K562 (cell line): Measurements from ENCODE around the gene NAGLU. TPM values are rescaled to one million over a fixed set of nuclear protein-coding genes. Genes with fewer than 3 reads are reported as not detected.

Experiments used
- ATAC-seq: fragments of 200-7000 bp; cut with Tn5 transposase; 3 replicates; pipeline ENCODE4 v1.9.1; 2020; ENCODE audit warnings: moderate library complexity
- BruUV-seq: library from RNA; stranded (reverse); fragments of 400-500 nt; replicated peaks from 2 replicates; lab custom pipeline; 2021; lab: Mats Ljungman, UMichigan
- CTCF ChIA-PET: fragments of 300-600 bp; formaldehyde crosslinking; extraction: SDS; loops from one replicate; lab custom pipeline; 2021; ENCODE audit warnings: low intra/inter-chr PET ratio; lab: Yijun Ruan, JAX
- POLR2A ChIA-PET: fragments of 300-600, 350-650 bp; sonication (Branson Sonifier 250); formaldehyde crosslinking; extraction: SDS; loops from one replicate; lab custom pipeline; 2021; ENCODE audit warnings: antibody characterized with exemption, inconsistent platforms; lab: Yijun Ruan, JAX
- DNase-seq, 4 experiments: peaks; one replicate each; pipeline versions ENCODE4 v3.0.0 to v3.0.0-alpha.2; 2011 to 2018; ENCODE audit warnings: low spot score in 3 of 4, mixed read lengths in 3 of 4; ENCODE audit errors: extremely low read depth in 1 of 4
- FAIRE-seq: peaks from 2 replicates; lab custom pipeline; 2011; peaks lifted over from hg19 to GRCh38; lab: Jason Lieb, UNC
- H2AFZ ChIP-seq: 2 replicates; pipeline ENCODE4 v1.6.0; 2011; ENCODE audit warnings: low read depth, low read length, control low read depth, inconsistent platforms
- H3K27ac ChIP-seq: fragments of 200-600 bp; 3 replicates; pipeline ENCODE4 v1.8.0; 2011; ENCODE audit warnings: low read depth, mild to moderate bottlenecking, control low read depth, inconsistent platforms, low read length, moderate library complexity, mixed read lengths; ENCODE audit errors: extremely low read depth
- H3K27me3 ChIP-seq, 2 experiments: fragments of 300-600 bp in 1 of 2; 2 replicates in 1 of 2; 3 replicates in 1 of 2; pipeline versions ENCODE4 v1.6.0 to v1.8.0; 2011; ENCODE audit warnings: inconsistent platforms in 2 of 2, low read length in 2 of 2, mild to moderate bottlenecking in 1 of 2, mixed read lengths in 1 of 2, moderate library complexity in 1 of 2; ENCODE audit not compliant: control insufficient read depth in 2 of 2, insufficient read depth in 2 of 2
- H3K36me3 ChIP-seq: fragments of 300-600 bp; 3 replicates; pipeline ENCODE4 v1.8.0; 2011; ENCODE audit warnings: mild to moderate bottlenecking, low read length, inconsistent platforms; ENCODE audit not compliant: control insufficient read depth, insufficient read depth
- H3K4me1 ChIP-seq, 2 experiments: fragments of 200-600 bp in 1 of 2; replicated peaks in 1 of 2; 2 replicates in 1 of 2; 3 replicates in 1 of 2; pipeline versions ENCODE4 v1.5.1 to v1.8.0; 2011; ENCODE audit warnings: inconsistent platforms in 2 of 2, low read length in 2 of 2, mild to moderate bottlenecking in 1 of 2, mixed read lengths in 1 of 2, moderate library complexity in 1 of 2; ENCODE audit not compliant: control insufficient read depth in 2 of 2, insufficient read depth in 2 of 2
- H3K4me2 ChIP-seq: 2 replicates; pipeline ENCODE4 v1.6.1; 2011; ENCODE audit warnings: low read length, control low read depth, inconsistent platforms, mixed read lengths; ENCODE audit not compliant: insufficient read depth
- H3K4me3 ChIP-seq: fragments of 200-600 bp; sonication (generic), shearing (Covaris generic); 2 replicates; pipeline ENCODE4 v1.5.1; 2016; ENCODE audit warnings: control low read depth, inconsistent platforms
- H3K79me2 ChIP-seq: fragments of 200-600 bp; 3 replicates; pipeline ENCODE4 v1.8.0; 2011; ENCODE audit warnings: low read length, inconsistent platforms; ENCODE audit not compliant: control insufficient read depth, insufficient read depth
- H3K9ac ChIP-seq, 2 experiments: 2 replicates each; pipeline versions ENCODE4 v1.6.0 to v1.6.1; 2011; ENCODE audit warnings: low read depth in 2 of 2, low read length in 2 of 2, control low read depth in 1 of 2, inconsistent platforms in 1 of 2, mild to moderate bottlenecking in 1 of 2, mixed read lengths in 1 of 2; ENCODE audit not compliant: insufficient read depth in 1 of 2
- H3K9me1 ChIP-seq: one replicate; pipeline ENCODE4 v1.6.0; 2011; ENCODE audit warnings: inconsistent platforms, mild to moderate bottlenecking, low read length, moderate library complexity; ENCODE audit not compliant: control insufficient read depth, insufficient read depth
- H3K9me3 ChIP-seq: replicated peaks from 2 replicates; pipeline ENCODE4 v1.5.1; 2011; ENCODE audit warnings: low read depth, low read length, inconsistent platforms; ENCODE audit not compliant: control insufficient read depth, insufficient read depth
- H4K20me1 ChIP-seq: replicated peaks from 2 replicates; pipeline ENCODE4 v1.6.1; 2011; ENCODE audit warnings: low read length, inconsistent platforms, mixed read lengths; ENCODE audit not compliant: control insufficient read depth, insufficient read depth
- BRD9 ChIP-seq: fragments of 450-650 bp; IDR thresholded peaks from 2 replicates; pipeline ENCODE4 v1.6.1; 2018; ENCODE audit warnings: low read depth; ENCODE audit not compliant: partially characterized antibody
- CREBBP ChIP-seq: IDR thresholded peaks from one replicate; pipeline ENCODE4 v1.6.1; 2012; ENCODE audit warnings: low read depth, mild to moderate bottlenecking, control low read depth, inconsistent platforms, low read length
- FOS ChIP-seq: IDR thresholded peaks from 3 replicates; pipeline ENCODE4 v1.6.1; 2011; ENCODE audit not compliant: insufficient read length; ENCODE audit errors: extremely low read depth
- HMG20B ChIP-seq: fragments of 250-450 bp; sonication (Bioruptor Pico); IDR thresholded peaks from 2 replicates; pipeline ENCODE4 v1.5.0; 2021; ENCODE audit warnings: mild to moderate bottlenecking
- JUNB ChIP-seq: fragments of 450-650 bp; formaldehyde crosslinking; conservative IDR thresholded peaks from 2 replicates; pipeline ENCODE4 v1.4.0; 2020; ENCODE audit warnings: mild to moderate bottlenecking
- LARP7 ChIP-seq: fragments of 450-650 bp; IDR thresholded peaks from 2 replicates; pipeline ENCODE4 v1.6.1; 2016
- NFIC ChIP-seq: fragments of 450-650 bp; IDR thresholded peaks from 2 replicates; pipeline ENCODE4 v1.6.1; 2017; ENCODE audit warnings: mild to moderate bottlenecking, inconsistent platforms
- NR4A1 ChIP-seq, 2 experiments: fragments of 250-450 bp in 1 of 2; fragments of 450-650 bp in 1 of 2; sonication (Bioruptor Pico) in 1 of 2; IDR thresholded peaks; 2 replicates each; pipeline versions ENCODE4 v1.4.0 to v1.6.1; 2016 to 2020; ENCODE audit warnings: mild to moderate bottlenecking in 2 of 2, missing compliant biosample characterization in 1 of 2, missing genetic modification characterization in 1 of 2, moderate library complexity in 1 of 2
- SRSF7 ChIP-seq: fragments of 200-400 bp; formaldehyde crosslinking; optimal IDR thresholded peaks from 2 replicates; pipeline ENCODE3; 2017; ENCODE audit warnings: mild to moderate bottlenecking, low read depth, low read length
- TOE1 ChIP-seq, 2 experiments: fragments of 450-650 bp in 1 of 2; sonication (generic) in 1 of 2; formaldehyde crosslinking in 1 of 2; IDR thresholded peaks; 2 replicates each; pipeline versions ENCODE4 v1.7.1 to v1.8.0; 2016 to 2022; ENCODE audit warnings: borderline replicate concordance in 2 of 2, mild to moderate bottlenecking in 2 of 2, antibody characterized with exemption in 1 of 2, inconsistent platforms in 1 of 2, low read depth in 1 of 2, missing genetic modification reagents in 1 of 2, moderate library complexity in 1 of 2
- ZEB2 ChIP-seq: fragments of 450-650 bp; IDR thresholded peaks from 2 replicates; pipeline ENCODE4 v1.6.1; 2016
- ZNF282 ChIP-seq: sonication (generic); formaldehyde crosslinking; IDR thresholded peaks from 2 replicates; pipeline ENCODE4 v1.8.1; 2023; ENCODE audit warnings: missing genetic modification reagents
- ZNF583 ChIP-seq: fragments of 250-450 bp; sonication (Bioruptor Pico); IDR thresholded peaks from 2 replicates; pipeline ENCODE4 v1.4.0; 2020
- ZNF644 ChIP-seq: fragments of 200-800 bp; sonication (Bioruptor generic); IDR thresholded peaks from 2 replicates; pipeline ENCODE4 v1.6.1; 2016; ENCODE audit warnings: low read depth, missing genetic modification characterization, missing compliant biosample characterization
- WGBS: fragments of 100-300 bp; shearing (Covaris generic); methylation state at CpG from one replicate; pipeline ENCODE4 v1.1.6; 2016; ENCODE audit warnings: low coverage, mixed read lengths; ENCODE audit not compliant: insufficient coverage; ENCODE audit errors: missing lambda C conversion rate; 5-methylcytosine and 5-hydroxymethylcytosine counted together
- in situ Hi-C: fragments of 300-500 bp; cut with MboI; formaldehyde crosslinking; loops from 4 replicates; pipeline ENCODE4 v1.15.0; 2018; ENCODE audit warnings: inconsistent platforms, mixed read lengths
- intact Hi-C: fragments of 100-400 bp; cut with micrococcal nuclease; formaldehyde crosslinking; loops from 2 replicates; pipeline ENCODE4 v1.14.2; 2022
- polyA plus RNA-seq, 8 experiments: library from polyadenylated mRNA; depleted of rRNA in 4 of 8; stranded (reverse) in 5 of 8; unstranded in 3 of 8; fragments of >200 nt; fragmentation: Nextera tagmentation in 2 of 8; fragmentation: Illumina TruSeq in 1 of 8; extraction: Ambion mirVana in 2 of 8; extraction: Trizol in 1 of 8; gene quantifications; 2 replicates each; pipeline versions ENCODE4 v1.2.1 to v1.2.3, GENCODE V29; 2011 to 2014; ENCODE audit warnings: inconsistent platforms in 1 of 8, missing spikeins in 1 of 8
- total RNA-seq, 7 experiments: library from RNA; depleted of rRNA in 6 of 7; stranded (reverse); fragments of >200 nt in 6 of 7; fragmentation: Illumina TruSeq in 2 of 7; extraction: Trizol in 2 of 7; gene quantifications; 2 replicates each; pipeline versions ENCODE4 v1.2.1 to v1.2.3, GENCODE V29; 2011 to 2021; ENCODE audit warnings: low replicate concordance in 1 of 7
- TF ChIP-seq, protein P1 (sequence below): sonication (generic); formaldehyde crosslinking; IDR thresholded peaks from 2 replicates; pipeline ENCODE4 v1.8.1; 2022; ENCODE audit warnings: missing genetic modification reagents
- TF ChIP-seq, protein P2 (sequence below): sonication (generic); formaldehyde crosslinking; IDR thresholded peaks from 2 replicates; pipeline ENCODE4 v1.8.0; 2022; ENCODE audit warnings: mild to moderate bottlenecking, missing genetic modification reagents
- TF ChIP-seq, protein P3 (sequence below): fragments of 450-650 bp; formaldehyde crosslinking; IDR thresholded peaks from 2 replicates; pipeline ENCODE4 v1.4.0; 2020; ENCODE audit warnings: mild to moderate bottlenecking, moderate library complexity

NAGLU gene
- total and polyA plus RNA-seq, 9 of the 15 experiments (the other 6 are each of a cell fraction or from before 2014, with no cell fraction given) = 0.04 to 21.5 (median 8.5) TPM

DNA sequence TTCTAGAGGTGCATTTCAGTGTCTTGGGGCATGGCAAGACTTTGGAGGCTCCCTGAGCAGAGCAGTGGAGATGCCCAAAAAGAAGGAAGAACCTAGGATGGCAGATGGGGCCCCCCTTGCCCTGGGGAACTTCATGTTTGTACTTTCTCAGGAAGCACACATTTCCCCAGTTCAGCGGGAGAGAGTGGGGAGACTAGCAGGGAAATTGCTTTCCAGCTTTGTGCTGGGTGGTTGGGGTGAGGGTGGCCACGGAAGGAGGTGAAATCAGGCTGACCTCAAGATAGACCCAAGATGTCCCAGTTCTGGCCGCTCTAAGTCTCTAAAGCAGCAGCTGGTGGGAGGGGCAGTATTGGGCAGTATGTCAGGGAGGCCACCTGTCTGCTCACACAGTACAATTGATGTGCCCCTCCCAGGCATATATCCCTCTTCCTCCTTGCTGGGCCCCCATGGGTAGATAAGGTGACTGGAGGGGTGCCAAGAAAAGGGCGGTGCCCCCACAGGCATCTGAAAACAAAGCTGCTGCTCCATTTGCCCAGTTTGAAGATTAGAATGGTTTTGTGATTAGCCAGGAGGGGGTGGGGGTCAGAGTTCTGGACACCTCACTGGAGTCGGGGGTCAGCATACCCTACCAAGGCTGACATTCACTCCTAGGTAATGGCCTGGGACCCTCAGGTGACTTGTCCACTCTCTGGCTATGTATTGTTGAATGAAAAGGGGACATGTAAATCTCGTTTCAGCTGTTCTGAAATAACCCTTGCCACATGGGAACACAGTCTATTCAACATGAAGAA, 17.1 kb upstream of the NAGLU start:
- H3K4me1 ChIP-seq = peaks cover 51 to 69% of the 10 kb centered on the region in 2 experiments
- intact Hi-C loops = loop anchor here (5.0 kb wide), 4 partner anchors 47 to 197 kb away; no protein-coding TSS in a partner anchor
- H3K9me3 ChIP-seq = no peaks in the 10 kb centered on the region
- DNase-seq (peak; percentile 72 to 93 (median 84)), FAIRE-seq (peak; percentile 84), ATAC-seq (peak; percentile 78)
- ChIA-PET POLR2A (interaction anchor here (0.6 to 3.9 kb wide), 23 partner anchors 8 to 461 kb away, joined by 3 to 15 read pairs (median 4); partner anchors contain the start of genes CAVIN1, NAGLU, PSMC3IP and PTGES3L), CTCF (interaction anchor here (1.1 to 1.6 kb wide), 3 partner anchors 9 to 197 kb away, joined by 4 to 6 read pairs (median 5); no protein-coding TSS in a partner anchor)
- peak overlapping the region; percentile 62 to 86; a peak in 3 of 4 replicates for H3K9ac ChIP-seq
- peak overlapping the region; percentile 86 for H3K27ac ChIP-seq
- no peak overlapping the region for H3K4me3 ChIP-seq
- peaks cover 7% of the 10 kb centered on the region for H3K9me1 ChIP-seq
- no peaks in the 10 kb centered on the region for H3K27me3 ChIP-seq
- in situ Hi-C loops = no loop called here
- 6% methylated on average over 6 of the region's 6 CpGs for WGBS
- no peak overlapping the region for H2AFZ ChIP-seq
- no TSS peak for BruUV-seq
- H4K20me1 ChIP-seq = no peaks in the 10 kb centered on the region
- H3K36me3 ChIP-seq = peaks cover 83% of the 10 kb centered on the region
- H3K79me2 ChIP-seq = peaks cover 11% of the 10 kb centered on the region; the same call in 1 of the 3 replicates
- peak overlapping the region; percentile 63 for H3K4me2 ChIP-seq
- TF ChIP-seq SRSF7 = no peak
- no peak for TF ChIP-seq CREBBP
- TF ChIP-seq, protein P1, sequence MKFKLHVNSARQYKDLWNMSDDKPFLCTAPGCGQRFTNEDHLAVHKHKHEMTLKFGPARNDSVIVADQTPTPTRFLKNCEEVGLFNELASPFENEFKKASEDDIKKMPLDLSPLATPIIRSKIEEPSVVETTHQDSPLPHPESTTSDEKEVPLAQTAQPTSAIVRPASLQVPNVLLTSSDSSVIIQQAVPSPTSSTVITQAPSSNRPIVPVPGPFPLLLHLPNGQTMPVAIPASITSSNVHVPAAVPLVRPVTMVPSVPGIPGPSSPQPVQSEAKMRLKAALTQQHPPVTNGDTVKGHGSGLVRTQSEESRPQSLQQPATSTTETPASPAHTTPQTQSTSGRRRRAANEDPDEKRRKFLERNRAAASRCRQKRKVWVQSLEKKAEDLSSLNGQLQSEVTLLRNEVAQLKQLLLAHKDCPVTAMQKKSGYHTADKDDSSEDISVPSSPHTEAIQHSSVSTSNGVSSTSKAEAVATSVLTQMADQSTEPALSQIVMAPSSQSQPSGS (CRISPR knock-in tag) = no peak
- TF ChIP-seq, protein P2, sequence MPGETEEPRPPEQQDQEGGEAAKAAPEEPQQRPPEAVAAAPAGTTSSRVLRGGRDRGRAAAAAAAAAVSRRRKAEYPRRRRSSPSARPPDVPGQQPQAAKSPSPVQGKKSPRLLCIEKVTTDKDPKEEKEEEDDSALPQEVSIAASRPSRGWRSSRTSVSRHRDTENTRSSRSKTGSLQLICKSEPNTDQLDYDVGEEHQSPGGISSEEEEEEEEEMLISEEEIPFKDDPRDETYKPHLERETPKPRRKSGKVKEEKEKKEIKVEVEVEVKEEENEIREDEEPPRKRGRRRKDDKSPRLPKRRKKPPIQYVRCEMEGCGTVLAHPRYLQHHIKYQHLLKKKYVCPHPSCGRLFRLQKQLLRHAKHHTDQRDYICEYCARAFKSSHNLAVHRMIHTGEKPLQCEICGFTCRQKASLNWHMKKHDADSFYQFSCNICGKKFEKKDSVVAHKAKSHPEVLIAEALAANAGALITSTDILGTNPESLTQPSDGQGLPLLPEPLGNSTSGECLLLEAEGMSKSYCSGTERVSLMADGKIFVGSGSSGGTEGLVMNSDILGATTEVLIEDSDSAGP (CRISPR knock-in tag) = no peak
- peak; percentile 98 for TF ChIP-seq NFIC
- TF ChIP-seq ZEB2 = peak; percentile 35; the same call in 1 of the 2 replicates
- TF ChIP-seq, protein P3, sequence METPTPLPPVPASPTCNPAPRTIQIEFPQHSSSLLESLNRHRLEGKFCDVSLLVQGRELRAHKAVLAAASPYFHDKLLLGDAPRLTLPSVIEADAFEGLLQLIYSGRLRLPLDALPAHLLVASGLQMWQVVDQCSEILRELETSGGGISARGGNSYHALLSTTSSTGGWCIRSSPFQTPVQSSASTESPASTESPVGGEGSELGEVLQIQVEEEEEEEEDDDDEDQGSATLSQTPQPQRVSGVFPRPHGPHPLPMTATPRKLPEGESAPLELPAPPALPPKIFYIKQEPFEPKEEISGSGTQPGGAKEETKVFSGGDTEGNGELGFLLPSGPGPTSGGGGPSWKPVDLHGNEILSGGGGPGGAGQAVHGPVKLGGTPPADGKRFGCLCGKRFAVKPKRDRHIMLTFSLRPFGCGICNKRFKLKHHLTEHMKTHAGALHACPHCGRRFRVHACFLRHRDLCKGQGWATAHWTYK = no peak
- TF ChIP-seq ZNF644 (tag) = peak; percentile 40; the same call in 1 of the 2 replicates
- no peak for TF ChIP-seq HMG20B
- TF ChIP-seq FOS = no peak
- no peak for TF ChIP-seq TOE1 (IDR thresholded peaks at IDR 0.05; ENCODE audit: borderline replicate concordance)
- TF ChIP-seq TOE1 (CRISPR knock-in tag; IDR thresholded peaks at IDR 0.05; ENCODE audit: borderline replicate concordance, low read depth) = no peak
- TF ChIP-seq JUNB = no peak
- peak; percentile 17; the same call in 1 of the 2 replicates for TF ChIP-seq ZNF583 (CRISPR knock-in tag)
- 0 out of 2 replicates have a peak, but pooled peaks have one; percentile 4 for TF ChIP-seq NR4A1 (CRISPR knock-in tag; IDR thresholded peaks at IDR 0.05)
- TF ChIP-seq NR4A1 (tag; IDR thresholded peaks at IDR 0.05) = no peak
- TF ChIP-seq LARP7 = no peak
- no peak for TF ChIP-seq BRD9
- TF ChIP-seq ZNF282 (CRISPR knock-in tag) = no peak
